ENCODE results near the gene ANKRD9.

The ANKRD9 gene

DNA sequence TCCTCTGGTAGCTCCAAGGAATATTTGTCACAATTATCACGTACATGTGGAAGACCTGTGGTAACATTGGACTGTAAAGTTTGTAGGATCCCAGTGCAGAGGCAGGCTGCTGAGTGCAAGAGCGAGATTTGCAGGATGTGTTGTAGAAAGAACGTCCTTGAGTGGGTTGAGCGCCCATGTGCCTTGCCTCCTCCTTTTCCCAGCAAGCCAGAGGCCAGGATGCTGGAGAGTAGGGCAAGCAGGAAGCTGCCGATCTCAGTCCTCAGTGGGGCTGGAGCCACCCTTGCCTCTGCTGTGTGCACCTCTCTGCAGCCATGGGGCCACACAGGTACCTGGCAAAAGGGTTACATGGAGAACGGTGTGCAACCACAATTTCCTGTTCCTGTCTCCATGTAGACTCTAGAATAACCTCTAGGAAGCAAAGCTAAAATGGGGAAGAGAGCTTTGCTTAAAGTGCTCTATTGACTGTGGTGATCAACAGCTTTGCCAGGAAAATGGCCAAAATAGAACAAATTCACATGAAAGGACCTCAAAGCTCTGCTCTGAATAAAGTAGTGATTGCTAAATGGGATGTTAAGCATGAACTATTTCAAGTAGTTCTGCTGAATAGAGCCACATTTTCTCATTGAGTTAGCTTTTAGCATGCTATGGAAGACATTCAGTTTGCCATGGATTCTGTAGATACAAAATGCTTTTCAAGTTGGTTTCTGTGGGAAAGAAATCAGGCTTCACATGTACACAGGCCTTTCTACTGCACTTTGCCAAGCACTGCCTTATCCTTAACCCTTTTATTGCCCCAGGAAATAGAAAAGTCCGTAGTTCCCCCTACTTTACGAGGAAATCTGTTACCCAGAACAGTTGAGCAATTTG, 37.4 kb downstream of the ANKRD9 start:
- no peak for DNase-seq

GRCh38 chr14:102469261-102469660, 40.3 kb downstream of the ANKRD9 start:
- no peak for DNase-seq

DNA sequence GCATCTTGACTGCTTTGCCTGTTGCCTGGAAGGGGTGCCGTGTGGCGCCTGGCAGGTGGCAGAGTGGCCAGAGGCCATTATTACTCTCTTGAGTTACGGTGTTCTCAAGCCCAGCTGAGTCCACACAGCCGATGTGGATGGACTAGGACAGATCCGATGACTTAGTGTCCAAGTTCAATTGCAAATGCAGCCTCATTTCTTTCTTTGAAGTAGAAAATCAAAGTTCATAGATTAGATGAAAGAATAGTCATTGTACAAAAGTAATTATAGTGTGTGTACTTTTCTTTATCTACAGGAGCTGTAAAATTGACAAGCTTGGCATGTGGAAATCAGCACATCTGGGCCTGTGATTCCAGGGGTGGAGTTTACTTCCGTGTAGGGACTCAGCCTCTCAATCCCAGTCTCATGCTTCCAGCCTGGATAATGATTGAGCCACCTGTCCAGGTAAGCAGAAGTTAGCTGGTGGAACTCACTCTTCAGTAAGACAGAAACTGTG, 44.7 kb downstream of the ANKRD9 start:
- DNase-seq, result no peak

- no peak for DNase-seq
Observed at GRCh38 chr14:102464006-102464405, 45.6 kb downstream of the ANKRD9 start.

DNA sequence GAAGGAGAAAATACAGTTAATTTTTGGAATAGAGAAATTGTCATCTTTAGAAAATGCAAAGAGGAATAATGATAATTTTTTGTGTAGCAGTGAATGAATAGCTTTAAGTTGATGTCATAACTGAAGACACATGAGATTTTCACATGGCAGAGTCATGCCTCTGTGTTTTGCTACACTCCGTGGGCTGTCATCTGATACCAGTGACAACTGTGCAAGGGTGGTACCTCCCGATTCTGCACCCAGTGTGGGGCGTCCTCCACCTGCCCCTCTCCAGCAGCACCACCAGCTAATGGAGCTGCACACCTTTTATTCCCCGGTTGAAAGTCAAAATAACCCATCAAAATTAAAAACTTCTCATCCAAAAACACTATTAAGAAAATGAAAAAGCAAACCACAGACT, 47.2 kb downstream of the ANKRD9 start:
- no peak for DNase-seq

DNA sequence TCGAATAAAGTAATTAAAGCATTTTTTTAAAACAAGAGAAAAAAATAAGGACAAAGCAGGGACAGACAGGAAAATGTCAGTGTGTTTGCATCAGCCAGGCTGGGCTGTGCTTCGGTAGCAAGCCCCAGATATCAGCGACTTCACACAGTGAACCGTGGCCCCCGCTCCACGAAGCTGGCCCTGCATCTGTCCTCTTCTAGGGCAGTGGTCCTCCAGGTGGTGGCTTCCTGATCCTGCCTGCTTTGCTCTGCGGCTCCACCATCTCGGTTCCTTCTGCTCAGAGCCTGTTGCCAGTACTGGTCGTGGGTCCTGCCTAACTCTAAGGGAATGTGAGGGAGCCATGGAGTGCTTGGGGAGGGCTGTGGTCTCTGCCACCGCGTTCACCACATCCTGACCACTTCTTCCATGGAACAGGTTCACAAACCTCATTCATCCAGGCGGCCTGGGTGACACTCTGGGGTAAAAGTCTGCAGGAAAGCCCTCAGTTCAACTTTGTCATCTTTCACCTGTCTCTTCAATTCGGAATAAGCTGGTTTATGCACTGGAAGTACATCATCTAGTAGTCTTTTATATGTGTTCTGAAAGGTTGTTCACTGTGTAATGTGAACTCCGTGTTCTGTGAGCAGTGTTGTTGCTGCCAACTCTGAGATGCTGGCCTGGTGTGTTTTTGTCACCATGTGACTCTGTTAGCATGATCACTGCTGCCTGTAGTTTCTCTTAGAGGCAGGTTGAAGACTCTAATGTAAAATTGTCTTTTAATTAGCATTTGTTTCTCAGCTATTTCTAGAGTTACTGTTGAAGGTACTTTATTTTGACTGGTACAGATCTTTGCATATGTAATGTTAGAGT, 47.9 kb downstream of the ANKRD9 start:
- no peak for DNase-seq

- no peak for DNase-seq
Observed at GRCh38 chr14:102457509-102457908, 52.1 kb downstream of the ANKRD9 start.

- no peak for DNase-seq
Observed at GRCh38 chr14:102454711-102455110, 54.9 kb downstream of the ANKRD9 start.

- DNase-seq, result no peak
Observed at GRCh38 chr14:102452302-102452701, 57.3 kb downstream of the ANKRD9 start.
